Measurements from ENCODE around the gene SUGCT.

DNA sequence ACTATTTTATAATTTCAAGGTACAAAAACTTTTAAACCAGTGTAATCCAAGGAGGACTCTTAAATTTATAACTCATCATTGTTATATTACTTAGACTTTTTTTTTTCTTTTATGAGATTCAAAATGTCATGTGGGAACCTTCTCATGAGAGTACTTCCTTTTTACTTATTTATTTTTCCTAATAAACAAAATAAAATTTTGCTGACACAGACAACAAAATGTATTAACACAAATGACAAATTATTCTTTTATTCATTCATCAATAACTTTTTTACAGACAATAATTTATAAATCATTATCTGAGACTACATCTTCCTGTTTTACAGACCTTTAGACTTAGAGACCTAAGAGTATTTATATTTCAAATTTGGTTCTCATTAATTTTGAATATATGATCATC is 706.2 kb downstream of the SUGCT start:
- no peak for TF ChIP-seq CTCF (conservative IDR thresholded peaks at IDR 0.05; ENCODE audit: low read depth, low read length)
- no peak for TF ChIP-seq EZH2 (IDR thresholded peaks at IDR 0.05; ENCODE audit: borderline replicate concordance, low read depth, low read length, poor library complexity, severe bottlenecking)

All from A673 (cell line).